Myocyte (in vitro differentiated cells): ENCODE results near the gene PLEKHG5. TPM values are rescaled to one million over a fixed set of nuclear protein-coding genes. Genes with fewer than 3 reads are reported as not detected.
"Not testable (repeated sequence)": the region's sequence is repeated elsewhere in the genome, so short reads cannot be mapped to it uniquely, and the experiment has no call there.

Experiments used
- DNase-seq: peaks from one replicate; pipeline ENCODE4 v3.0.0-alpha.2; 2012; ENCODE audit warnings: low read depth
- total RNA-seq: library from RNA; depleted of rRNA; stranded (reverse); fragments of >200 nt; gene quantifications from 2 replicates; pipeline ENCODE4 v1.2.3, GENCODE V29; 2014

The PLEKHG5 gene
- total RNA-seq, 1 donor from 2014 or later: 52.4 TPM

- DNase-seq: no peak
Observed at GRCh38 chr1:6464915-6465314, 26.6 kb downstream of the PLEKHG5 start.

DNA sequence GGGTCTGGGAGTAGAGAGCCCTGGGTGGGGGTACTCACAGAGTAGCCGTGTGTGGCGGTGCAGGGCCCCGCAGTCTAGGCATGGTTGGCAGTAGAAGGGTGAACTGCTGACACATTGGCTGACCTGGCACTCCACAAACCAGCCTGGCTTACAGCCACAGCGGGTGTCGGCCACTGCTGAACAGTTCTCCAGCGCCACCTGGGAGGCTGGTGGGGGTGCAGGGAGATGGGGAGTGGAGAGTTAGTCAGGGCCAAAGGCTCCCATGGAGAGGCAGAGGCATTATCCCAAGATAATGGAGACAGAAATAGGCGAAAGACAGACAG, 27.0 kb downstream of the PLEKHG5 start:
- no peak for DNase-seq

- DNase-seq: no peak
Observed at GRCh38 chr1:6463120-6463412, 28.4 kb downstream of the PLEKHG5 start.

DNA sequence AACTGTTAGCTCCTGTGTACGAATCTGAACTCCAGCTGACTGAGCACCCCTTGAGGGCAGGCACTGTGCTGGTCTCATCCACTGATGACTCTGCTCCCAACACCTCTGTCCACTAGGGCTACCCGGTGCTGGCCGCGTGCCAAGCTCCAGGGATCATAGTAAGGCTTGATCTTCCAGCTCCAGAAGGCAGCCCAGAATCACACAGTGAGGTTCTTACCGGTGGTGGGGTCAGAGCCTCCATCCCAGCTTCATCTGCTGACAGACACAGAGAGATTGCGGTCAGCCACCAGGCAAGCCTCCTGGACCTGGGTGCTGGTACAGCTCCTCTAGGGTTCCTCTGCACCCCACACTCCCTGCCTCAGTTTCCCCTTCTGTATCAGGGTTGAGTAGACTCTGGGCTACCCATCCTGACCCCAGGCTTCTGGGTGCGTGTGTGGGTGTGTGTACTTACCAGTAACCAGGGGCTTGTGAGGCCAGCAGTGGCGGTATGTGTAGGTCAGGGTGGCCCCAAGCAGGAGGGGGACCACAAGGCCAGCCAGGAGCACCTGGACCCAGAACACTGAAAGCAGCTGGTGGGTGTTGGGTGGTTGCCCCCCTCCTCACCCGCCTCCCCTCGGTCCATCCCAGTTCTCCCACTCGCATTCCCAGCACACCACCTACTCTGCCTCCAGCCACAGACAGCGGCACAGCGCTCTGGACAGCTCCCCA, 28.9 kb downstream of the PLEKHG5 start:
- no peak for DNase-seq

GRCh38 chr1:6461538-6462411, 29.7 kb downstream of the PLEKHG5 start:
- DNase-seq: no peak

DNA sequence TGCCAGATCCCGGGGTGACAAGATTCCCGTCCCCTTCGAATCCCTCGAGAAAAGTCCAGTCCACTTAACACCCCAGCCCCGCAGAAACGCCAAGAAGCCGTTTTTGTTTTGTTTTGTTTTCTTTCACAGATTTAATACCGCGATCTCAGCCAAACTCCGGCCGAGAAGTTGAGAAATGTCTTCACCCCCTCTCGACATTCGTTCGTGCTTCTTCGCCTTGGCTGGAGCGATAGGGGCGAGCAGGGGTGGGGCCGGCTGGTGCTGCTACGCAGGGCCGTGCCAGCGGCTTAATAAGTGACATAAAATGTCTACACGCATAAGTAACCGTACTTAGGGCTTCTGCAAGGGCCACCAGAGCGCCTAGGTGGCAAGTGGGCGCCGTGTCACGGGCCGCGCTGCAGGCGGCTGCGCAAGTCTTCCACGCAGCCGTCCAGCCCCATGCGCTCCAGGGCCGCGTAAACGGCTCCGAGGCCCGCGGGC, 30.4 kb downstream of the PLEKHG5 start:
- DNase-seq: no peak

DNA sequence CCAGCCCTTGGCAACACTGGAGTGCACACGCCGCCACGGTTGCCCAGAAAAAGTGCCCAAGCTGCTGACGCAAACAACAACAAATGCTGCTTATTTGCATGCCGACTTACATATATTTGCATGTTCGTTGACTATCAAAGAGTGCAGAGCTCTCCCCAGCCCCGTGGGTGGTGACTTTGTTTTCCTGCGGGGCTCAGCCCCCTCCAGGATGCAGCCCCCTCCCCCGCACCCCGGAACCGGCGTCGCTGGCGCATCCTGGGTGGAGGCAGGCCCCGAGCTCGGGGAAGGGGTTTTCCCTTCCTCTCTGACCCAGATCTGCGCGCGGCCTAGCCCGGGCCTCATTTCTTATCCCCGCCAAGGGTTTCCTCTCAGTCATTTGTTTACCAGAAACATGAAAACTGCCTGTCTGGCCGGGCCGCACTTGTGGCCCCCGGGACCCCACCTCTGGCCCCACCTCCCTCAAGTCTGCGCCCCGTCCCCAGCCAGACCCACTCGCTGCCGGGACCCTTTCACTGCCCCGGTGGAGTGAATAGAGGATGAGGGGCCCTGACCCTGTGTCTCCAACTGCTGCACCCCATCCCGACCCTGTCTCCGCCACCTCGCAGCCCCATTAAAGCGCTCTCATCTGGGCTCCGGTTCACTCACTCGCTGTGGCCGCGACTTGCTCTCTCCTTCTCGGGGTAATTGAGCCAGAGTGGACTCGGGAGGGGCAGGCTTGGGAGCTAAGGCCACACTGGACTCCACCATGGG, 31.0 kb downstream of the PLEKHG5 start:
- no peak for DNase-seq

DNA sequence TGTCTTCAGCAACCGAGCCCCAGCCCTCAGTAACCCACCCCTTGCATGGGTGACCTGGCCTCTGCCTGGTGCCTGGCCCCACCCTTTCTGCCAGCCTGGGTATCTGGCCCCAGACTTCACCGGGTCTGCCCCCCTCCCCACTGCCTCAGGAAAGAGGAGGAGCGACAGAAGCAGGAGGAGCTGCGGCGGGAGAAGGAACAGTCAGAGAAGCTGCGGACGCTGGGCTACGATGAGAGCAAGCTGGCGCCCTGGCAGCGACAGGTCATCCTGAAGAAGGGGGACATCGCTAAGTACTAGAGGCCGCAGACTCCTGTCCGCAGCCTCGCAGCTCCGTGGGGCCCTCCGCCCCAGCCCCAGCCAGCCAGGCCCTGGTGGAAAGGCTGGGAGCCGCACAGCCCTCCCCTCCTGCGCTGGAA, 31.6 kb downstream of the PLEKHG5 start:
- DNase-seq: no peak

GRCh38 chr1:6456800-6457466, 34.5 kb downstream of the PLEKHG5 start:
- DNase-seq: no peak

GRCh38 chr1:6455752-6456520, 35.5 kb downstream of the PLEKHG5 start:
- not testable (repeated sequence) for DNase-seq

- DNase-seq: no peak
Observed at GRCh38 chr1:6454856-6455751, 36.4 kb downstream of the PLEKHG5 start.

DNA sequence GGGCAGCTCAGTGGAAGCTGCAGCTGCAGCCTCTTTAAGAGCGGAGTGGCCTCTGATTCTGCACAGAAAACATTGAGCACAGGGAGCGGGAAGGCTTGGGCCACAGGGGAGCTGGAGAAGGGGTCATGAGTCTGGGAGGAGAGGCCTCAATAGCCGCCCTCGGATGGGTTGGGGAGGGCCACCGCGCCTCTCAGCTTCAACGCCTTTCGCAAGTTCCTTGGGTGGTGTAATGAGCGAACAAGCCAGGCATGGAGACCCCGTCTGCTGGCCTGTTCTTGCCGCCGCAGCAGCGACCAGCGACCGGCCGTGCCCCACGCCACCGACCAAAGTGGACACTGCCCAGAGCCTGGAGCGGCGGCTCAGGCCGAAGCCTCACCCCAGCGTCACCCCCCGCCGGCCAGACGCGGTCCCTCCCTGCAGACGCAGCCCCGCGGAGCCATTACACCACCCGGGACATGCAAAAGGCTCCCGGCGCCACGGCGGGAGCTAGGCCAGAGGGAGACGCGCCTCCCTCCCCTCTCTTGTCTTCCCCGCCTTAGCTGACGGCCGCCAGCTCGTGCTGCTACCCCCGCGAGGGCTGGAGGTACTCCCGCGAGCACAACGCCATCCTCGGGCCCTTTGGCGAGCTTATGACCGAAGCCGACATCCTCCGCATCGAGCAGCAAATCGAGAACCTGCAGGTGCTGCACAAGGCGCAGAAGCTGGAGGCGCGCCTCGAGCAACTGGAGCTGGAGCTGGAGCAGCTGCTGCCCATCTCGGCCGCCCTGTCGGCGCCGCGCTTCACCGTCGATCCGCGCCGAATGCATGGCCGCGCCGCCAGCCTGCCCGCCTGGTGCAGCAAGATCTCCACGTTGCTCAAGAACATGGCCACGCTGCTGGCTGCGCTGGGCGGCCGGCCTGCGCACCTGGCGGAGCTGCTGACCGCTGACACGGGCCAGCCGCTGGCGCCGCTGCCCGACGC, 37.3 kb downstream of the PLEKHG5 start:
- not testable (repeated sequence) for DNase-seq

DNA sequence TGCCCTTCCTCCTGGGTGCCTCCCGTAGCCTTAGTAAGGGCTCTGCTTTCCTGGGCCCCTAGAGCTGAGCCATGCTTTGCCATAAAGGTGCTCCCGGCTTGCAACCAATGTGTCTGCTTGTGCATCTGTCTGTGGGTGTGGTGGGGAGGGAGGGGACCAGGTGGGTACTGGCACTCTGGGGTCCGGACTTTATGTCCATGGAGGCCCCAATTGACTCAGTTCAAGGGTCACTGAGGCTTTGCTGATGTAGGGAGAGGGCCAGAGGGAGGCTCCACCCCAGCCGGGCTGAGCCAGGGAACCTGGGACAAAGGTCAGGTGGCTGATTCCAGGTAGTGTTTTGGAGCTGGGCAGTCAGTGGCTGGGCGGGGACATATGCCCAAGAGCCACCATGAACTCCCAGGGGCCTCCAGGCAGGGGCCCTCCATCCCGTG, 40.5 kb downstream of the PLEKHG5 start:
- DNase-seq: no peak

- not testable (repeated sequence) for DNase-seq
Observed at GRCh38 chr1:6450486-6450885, 41.0 kb downstream of the PLEKHG5 start.

DNA sequence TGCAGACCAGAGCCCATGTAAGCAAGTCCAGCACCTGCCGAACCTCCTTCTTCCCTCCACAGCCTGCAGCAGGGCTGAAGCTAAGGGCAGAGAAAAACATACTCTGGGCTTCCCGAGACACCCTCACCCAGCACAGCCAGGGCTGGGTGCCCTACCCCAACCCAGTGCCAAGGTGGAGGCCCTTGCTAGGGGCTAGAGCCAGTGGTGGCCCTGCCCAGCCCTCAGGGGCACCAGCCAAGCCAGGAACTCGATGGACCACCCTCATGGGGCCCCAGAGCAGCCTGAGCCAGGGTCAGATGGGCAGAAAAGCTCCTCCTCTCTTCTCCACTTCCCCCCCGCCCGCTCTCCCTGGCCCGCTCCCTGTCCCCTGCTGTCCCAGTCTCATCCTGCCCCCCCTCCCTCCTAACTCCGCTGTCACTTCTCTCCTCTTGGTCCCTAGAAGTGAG, 41.4 kb downstream of the PLEKHG5 start:
- no peak for DNase-seq

GRCh38 chr1:6448749-6449631, 42.5 kb downstream of the PLEKHG5 start:
- DNase-seq: peak; percentile 43
